HepG2 (cell line): Measurements from ENCODE around the gene STOML3. TPM values are rescaled to one million over a fixed set of nuclear protein-coding genes. Genes with fewer than 3 reads are reported as not detected.

Source experiments
- ATAC-seq: fragments of 200-7000 bp; cut with Tn5 transposase; 3 replicates; pipeline ENCODE4 v1.9.1; 2020; ENCODE audit warnings: mild to moderate bottlenecking, moderate library complexity
- BruUV-seq: library from RNA; stranded (reverse); fragments of 400-500 nt; replicated peaks from 2 replicates; lab custom pipeline; 2021; lab: Mats Ljungman, UMichigan
- CTCF ChIA-PET: fragments of 300-600 bp; formaldehyde crosslinking; extraction: SDS; loops from one replicate; lab custom pipeline; 2021; ENCODE audit warnings: low total read pairs, inconsistent platforms, low intra/inter-chr PET ratio; lab: Yijun Ruan, JAX
- POLR2A ChIA-PET: fragments of 350-600 bp; sonication (Branson Sonifier 250); formaldehyde crosslinking; loops from one replicate; lab custom pipeline; 2020; ENCODE audit warnings: antibody characterized with exemption, inconsistent platforms; lab: Yijun Ruan, JAX
- DNase-seq: peaks from one replicate; pipeline ENCODE4 v3.0.0-alpha.2; 2015; ENCODE audit warnings: low spot score
- FAIRE-seq: peaks from 3 replicates; lab custom pipeline; 2011; peaks lifted over from hg19 to GRCh38; lab: Jason Lieb, UNC
- H2AFZ ChIP-seq: one replicate; pipeline ENCODE4 v1.6.1; 2011; ENCODE audit warnings: low read length, inconsistent platforms
- H3K27ac ChIP-seq: fragments of 300-600 bp; 3 replicates; pipeline ENCODE4 v1.8.0; 2011; ENCODE audit warnings: mixed run types, mild to moderate bottlenecking, mixed read lengths, low read length, inconsistent platforms; ENCODE audit not compliant: insufficient read depth; ENCODE audit errors: extremely low read length
- H3K27me3 ChIP-seq, 2 experiments: fragments of 200-600 bp in 1 of 2; 2 replicates in 1 of 2; 3 replicates in 1 of 2; pipeline versions ENCODE4 v1.6.0 to v1.8.0; 2011; ENCODE audit warnings: low read length in 2 of 2, mild to moderate bottlenecking in 2 of 2, moderate library complexity in 2 of 2, inconsistent platforms in 1 of 2; ENCODE audit not compliant: insufficient read depth in 2 of 2, control insufficient read depth in 1 of 2
- H3K36me3 ChIP-seq, 2 experiments: fragments of 200-600 bp in 1 of 2; replicated peaks in 1 of 2; 2 replicates in 1 of 2; 3 replicates in 1 of 2; pipeline versions ENCODE4 v1.5.1 to v1.8.0; 2011; ENCODE audit warnings: low read length in 2 of 2, inconsistent platforms in 1 of 2; ENCODE audit not compliant: insufficient read depth in 2 of 2, control insufficient read depth in 1 of 2
- H3K4me1 ChIP-seq: 2 replicates; pipeline ENCODE4 v1.5.1; 2012; ENCODE audit warnings: low read length, inconsistent platforms; ENCODE audit not compliant: insufficient read depth
- H3K4me2 ChIP-seq: 2 replicates; pipeline ENCODE4 v1.6.0; 2011; ENCODE audit warnings: low read depth, low read length, inconsistent platforms
- H3K4me3 ChIP-seq, 3 experiments: fragments of 200-600 bp in 1 of 3; sonication (generic), shearing (Covaris generic) in 1 of 3; replicated peaks in 1 of 3; 2 replicates each; pipeline ENCODE4 v1.5.1; 2011 to 2016; ENCODE audit warnings: low read length in 3 of 3, inconsistent platforms in 2 of 3, low read depth in 2 of 3, mild to moderate bottlenecking in 2 of 3, control low read depth in 1 of 3, mixed read lengths in 1 of 3; ENCODE audit not compliant: insufficient read depth in 1 of 3
- H3K79me2 ChIP-seq: one replicate; pipeline ENCODE4 v1.6.1; 2011; ENCODE audit warnings: low read length, inconsistent platforms; ENCODE audit not compliant: insufficient read depth
- H3K9ac ChIP-seq: 2 replicates; pipeline ENCODE4 v1.6.0; 2011; ENCODE audit warnings: mild to moderate bottlenecking, low read depth, low read length, inconsistent platforms; ENCODE audit not compliant: insufficient read depth
- H3K9me3 ChIP-seq: 2 replicates; pipeline ENCODE4 v1.5.1; 2012; ENCODE audit warnings: mild to moderate bottlenecking, low read length
- H4K20me1 ChIP-seq: 2 replicates; pipeline ENCODE4 v1.6.0; 2011; ENCODE audit warnings: inconsistent platforms, mild to moderate bottlenecking, low read length, moderate library complexity; ENCODE audit not compliant: insufficient read depth
- MIXL1 ChIP-seq: IDR thresholded peaks from 2 replicates; pipeline ENCODE4 v1.6.1; 2016
- NFYC ChIP-seq: IDR thresholded peaks from 2 replicates; pipeline ENCODE4 v1.6.1; 2016; ENCODE audit warnings: missing genetic modification reagents, missing compliant biosample characterization
- RCOR2 ChIP-seq: IDR thresholded peaks from 2 replicates; pipeline ENCODE4 v1.6.1; 2016; ENCODE audit warnings: missing biosample characterization, missing genetic modification reagents
- WGBS: methylation state at CpG from one replicate; pipeline ENCODE4 v1.1.6; 2017; ENCODE audit warnings: low lambda C conversion rate; 5-methylcytosine and 5-hydroxymethylcytosine counted together
- in situ Hi-C: cut with HindIII; loops from 2 replicates; pipeline ENCODE4 v1.10.0; 2017; ENCODE audit warnings: low pct_unique_long_range_greater_than_20kb; ENCODE audit not compliant: extremely low pct_ligation_motif_present
- intact Hi-C: fragments of 100-400 bp; cut with micrococcal nuclease; formaldehyde crosslinking; loops from one replicate; pipeline ENCODE4 v1.10.0; 2022; ENCODE audit not compliant: unreplicated experiment
- polyA plus RNA-seq, 8 experiments: library from polyadenylated mRNA; depleted of rRNA in 3 of 8; stranded (reverse) in 7 of 8; unstranded in 1 of 8; fragments of >200 nt; fragmentation: Illumina TruSeq in 4 of 8; extraction: Trizol in 4 of 8; gene quantifications; 2 replicates each; pipeline versions ENCODE4 v1.2.1 to v1.2.3, GENCODE V29; 2011 to 2016; ENCODE audit warnings: low read depth in 4 of 8, missing spikeins in 1 of 8, mixed read lengths in 1 of 8; ENCODE audit not compliant: insufficient read depth in 1 of 8
- total RNA-seq, 5 experiments: library from RNA; depleted of rRNA; stranded (reverse); fragments of >200 nt; fragmentation: Illumina TruSeq; extraction: Trizol; gene quantifications; 2 replicates each; pipeline ENCODE4 v1.2.3, GENCODE V29; 2016; ENCODE audit warnings: low read depth in 1 of 5
- TF ChIP-seq, protein P1 (sequence below): sonication (generic); formaldehyde crosslinking; IDR thresholded peaks from 2 replicates; pipeline ENCODE4 v1.4.0; 2020; ENCODE audit warnings: missing genetic modification reagents
- TF ChIP-seq, protein P2 (sequence below): fragments of 450-650 bp; IDR thresholded peaks from 2 replicates; pipeline ENCODE4 v1.6.1; 2016

STOML3 gene
- total and polyA plus RNA-seq, 2 of the 13 experiments (the other 11 are each of a cell fraction or from before 2014, with no cell fraction given): not detected

DNA sequence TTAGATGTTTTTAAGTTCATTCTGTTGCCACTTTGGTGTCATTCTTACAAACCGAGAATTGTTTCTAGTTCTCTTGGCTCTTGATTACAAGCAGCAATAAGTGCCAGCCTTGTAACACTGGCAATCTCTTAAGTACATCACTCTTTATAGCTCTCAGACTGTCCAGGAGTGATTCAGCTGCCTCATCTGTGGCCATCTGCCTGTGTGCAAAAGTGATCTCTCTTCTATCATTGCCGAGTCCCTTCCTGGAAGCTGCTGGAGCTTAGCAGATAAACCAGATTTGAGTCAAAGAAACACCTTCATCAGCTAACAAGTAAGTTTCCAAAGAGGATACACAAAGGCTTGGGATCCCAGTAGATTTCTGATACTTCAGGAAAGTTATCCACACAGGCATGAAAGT, 23.2 kb downstream of the STOML3 start (continued):
- TF ChIP-seq NFYC (CRISPR knock-in tag) (no peak), MIXL1 (CRISPR knock-in tag) (no peak)
- TF ChIP-seq, protein P1, sequence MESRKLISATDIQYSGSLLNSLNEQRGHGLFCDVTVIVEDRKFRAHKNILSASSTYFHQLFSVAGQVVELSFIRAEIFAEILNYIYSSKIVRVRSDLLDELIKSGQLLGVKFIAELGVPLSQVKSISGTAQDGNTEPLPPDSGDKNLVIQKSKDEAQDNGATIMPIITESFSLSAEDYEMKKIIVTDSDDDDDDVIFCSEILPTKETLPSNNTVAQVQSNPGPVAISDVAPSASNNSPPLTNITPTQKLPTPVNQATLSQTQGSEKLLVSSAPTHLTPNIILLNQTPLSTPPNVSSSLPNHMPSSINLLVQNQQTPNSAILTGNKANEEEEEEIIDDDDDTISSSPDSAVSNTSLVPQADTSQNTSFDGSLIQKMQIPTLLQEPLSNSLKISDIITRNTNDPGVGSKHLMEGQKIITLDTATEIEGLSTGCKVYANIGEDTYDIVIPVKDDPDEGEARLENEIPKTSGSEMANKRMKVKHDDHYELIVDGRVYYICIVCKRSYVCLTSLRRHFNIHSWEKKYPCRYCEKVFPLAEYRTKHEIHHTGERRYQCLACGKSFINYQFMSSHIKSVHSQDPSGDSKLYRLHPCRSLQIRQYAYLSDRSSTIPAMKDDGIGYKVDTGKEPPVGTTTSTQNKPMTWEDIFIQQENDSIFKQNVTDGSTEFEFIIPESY (CRISPR knock-in tag): no peak
- TF ChIP-seq, all 625 proteins: peak for 0

DNA sequence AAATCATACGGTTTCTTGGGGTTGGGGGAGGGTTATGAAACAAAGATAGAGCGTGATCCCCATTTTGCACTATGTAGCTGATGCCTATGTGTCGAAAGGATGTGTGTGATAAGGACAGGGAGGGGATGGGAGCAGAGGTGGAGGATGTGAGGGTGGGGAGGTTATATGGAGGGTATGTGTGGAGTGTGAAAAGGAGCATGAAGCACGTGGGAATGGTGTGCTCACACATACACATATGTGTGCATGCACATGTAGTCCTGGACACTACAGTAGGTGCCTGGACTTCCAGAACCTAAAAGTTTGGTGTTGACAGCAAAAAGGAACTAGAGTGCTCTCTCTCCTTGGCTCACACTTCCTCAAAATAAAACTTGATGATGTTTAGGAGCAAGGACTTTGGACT, 25.4 kb downstream of the STOML3 start:
- TF ChIP-seq, protein P2, sequence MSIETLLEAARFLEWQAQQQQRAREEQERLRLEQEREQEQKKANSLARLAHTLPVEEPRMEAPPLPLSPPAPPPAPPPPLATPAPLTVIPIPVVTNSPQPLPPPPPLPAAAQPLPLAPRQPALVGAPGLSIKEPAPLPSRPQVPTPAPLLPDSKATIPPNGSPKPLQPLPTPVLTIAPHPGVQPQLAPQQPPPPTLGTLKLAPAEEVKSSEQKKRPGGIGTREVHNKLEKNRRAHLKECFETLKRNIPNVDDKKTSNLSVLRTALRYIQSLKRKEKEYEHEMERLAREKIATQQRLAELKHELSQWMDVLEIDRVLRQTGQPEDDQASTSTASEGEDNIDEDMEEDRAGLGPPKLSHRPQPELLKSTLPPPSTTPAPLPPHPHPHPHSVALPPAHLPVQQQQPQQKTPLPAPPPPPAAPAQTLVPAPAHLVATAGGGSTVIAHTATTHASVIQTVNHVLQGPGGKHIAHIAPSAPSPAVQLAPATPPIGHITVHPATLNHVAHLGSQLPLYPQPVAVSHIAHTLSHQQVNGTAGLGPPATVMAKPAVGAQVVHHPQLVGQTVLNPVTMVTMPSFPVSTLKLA: peak; percentile 51
- TF ChIP-seq RCOR2 (CRISPR knock-in tag): no peak
- POLR2A ChIA-PET: no interaction called here
- no peak overlapping the region for H3K27ac ChIP-seq
- WGBS: 5% methylated on average over 4 of the region's 4 CpGs
- no peak for DNase-seq
- no peak overlapping the region for H3K9ac ChIP-seq
- intact Hi-C loops: no loop called here
- H3K79me2 ChIP-seq: no peaks in the 10 kb centered on the region
- no peak for ATAC-seq
- H3K9me3 ChIP-seq: no peaks in the 10 kb centered on the region
- no peak for FAIRE-seq
- H4K20me1 ChIP-seq: no peaks in the 10 kb centered on the region
- H3K4me3 ChIP-seq: no peak overlapping the region
- no peak overlapping the region for H2AFZ ChIP-seq
- no TSS peak for BruUV-seq
- H3K36me3 ChIP-seq: no peaks in the 10 kb centered on the region
- H3K4me2 ChIP-seq: no peak overlapping the region
- H3K4me1 ChIP-seq: no peaks in the 10 kb centered on the region
- in situ Hi-C loops: loop anchor here (25.0 kb wide), 1 partner anchor 647 kb away; the partner anchor contains the start of gene LHFPL6
- no peaks in the 10 kb centered on the region for H3K27me3 ChIP-seq
- CTCF ChIA-PET: no interaction called here
